Caco-2 (cell line): ENCODE measurements around the gene PLB1. TPM values are rescaled to one million over a fixed set of nuclear protein-coding genes. Genes with fewer than 3 reads are reported as not detected.

Experiments
- BruUV-seq: library from RNA; stranded (reverse); fragments of 400-500 nt; replicated peaks from 2 replicates; lab custom pipeline; 2021; lab: Mats Ljungman, UMichigan
- CTCF ChIA-PET: fragments of 300-600 bp; sonication (Branson Sonifier 250); formaldehyde crosslinking; loops from one replicate; lab custom pipeline; 2022; ENCODE audit warnings: antibody characterized with exemption; lab: Charles Lee
- POLR2A ChIA-PET: fragments of 300-600 bp; sonication (Branson Sonifier 250); formaldehyde crosslinking; loops from one replicate; lab custom pipeline; 2022; ENCODE audit warnings: antibody characterized with exemption; lab: Charles Lee
- DNase-seq, 2 experiments: peaks; one replicate each; pipeline versions ENCODE4 v3.0.0 to v3.0.0-alpha.2; 2020 to 2022
- H3K27me3 ChIP-seq: replicated peaks from 2 replicates; pipeline ENCODE4 v1.6.0; 2011; ENCODE audit warnings: low read length; ENCODE audit not compliant: control insufficient read depth, insufficient read depth
- H3K36me3 ChIP-seq: 2 replicates; pipeline ENCODE4 v1.5.1; 2011; ENCODE audit warnings: low read length; ENCODE audit not compliant: control insufficient read depth, insufficient read depth
- H3K4me1 ChIP-seq: fragments of 250-450 bp; sonication (Bioruptor Pico); 2 replicates; pipeline ENCODE4 v1.5.1; 2020; ENCODE audit warnings: mild to moderate bottlenecking
- H3K4me3 ChIP-seq: 2 replicates; pipeline ENCODE4 v1.5.1; 2011; ENCODE audit warnings: low read depth, mild to moderate bottlenecking, control low read depth, low read length
- H3K9me3 ChIP-seq: fragments of 250-450 bp; sonication (Bioruptor Pico); 2 replicates; pipeline ENCODE4 v1.5.1; 2020; ENCODE audit warnings: mild to moderate bottlenecking, moderate library complexity
- H3K27ac Mint-ChIP-seq: one replicate; pipeline ENCODE4 v1.8.0; 2022; ENCODE audit warnings: mixed read lengths; ENCODE audit not compliant: unreplicated experiment
- H3K27me3 Mint-ChIP-seq: one replicate; pipeline ENCODE4 v1.8.0; 2022; ENCODE audit warnings: mixed read lengths; ENCODE audit not compliant: insufficient read depth, unreplicated experiment
- H3K36me3 Mint-ChIP-seq: one replicate; pipeline ENCODE4 v1.8.0; 2022; ENCODE audit warnings: mild to moderate bottlenecking, mixed read lengths; ENCODE audit not compliant: insufficient read depth, unreplicated experiment
- H3K4me1 Mint-ChIP-seq: one replicate; pipeline ENCODE4 v1.8.0; 2022; ENCODE audit warnings: low read depth, mixed read lengths; ENCODE audit not compliant: unreplicated experiment
- H3K4me3 Mint-ChIP-seq: one replicate; pipeline ENCODE4 v1.8.0; 2022; ENCODE audit warnings: mild to moderate bottlenecking, moderate library complexity, mixed read lengths; ENCODE audit not compliant: unreplicated experiment
- H3K9me3 Mint-ChIP-seq: one replicate; pipeline ENCODE4 v1.8.0; 2022; ENCODE audit warnings: mixed read lengths; ENCODE audit not compliant: unreplicated experiment
- CTCF ChIP-seq, 2 experiments: fragments of 200-600 bp in 1 of 2; IDR thresholded peaks; 1 replicate in 1 of 2; 2 replicates in 1 of 2; pipeline versions ENCODE4 v1.5.1 to v1.8.0; 2011 to 2022; ENCODE audit warnings: antibody characterized with exemption in 1 of 2, control low read depth in 1 of 2, inconsistent platforms in 1 of 2, low read depth in 1 of 2, low read length in 1 of 2, mild to moderate bottlenecking in 1 of 2, moderate library complexity in 1 of 2; ENCODE audit not compliant: insufficient read depth in 1 of 2, severe bottlenecking in 1 of 2, unreplicated experiment in 1 of 2
- intact Hi-C: fragments of 100-400 bp; cut with micrococcal nuclease; formaldehyde crosslinking; loops from one replicate; pipeline ENCODE4 v1.10.0; 2022; ENCODE audit not compliant: unreplicated experiment
- total RNA-seq: library from RNA; stranded (reverse); gene quantifications from 2 replicates; pipeline ENCODE4 v1.2.3, GENCODE V29; 2022

PLB1 gene
- total RNA-seq, 1 experiment from 2014 or later: 2.8 TPM

GRCh38 chr2:28525481-28525880 is 29.6 kb downstream of the PLB1 start:
- Histone ChIP-seq H3K4me1 (peaks cover 16% of the 10 kb centered on the region), H3K36me3 (no peaks in the 10 kb centered on the region), H3K27me3 (no peaks in the 10 kb centered on the region), H3K9me3 (no peaks in the 10 kb centered on the region), H3K4me3 (no peak overlapping the region)
- no peaks in the 10 kb centered on the region for H3K9me3 Mint-ChIP-seq
- ChIA-PET POLR2A (no interaction called here), CTCF (no interaction called here)
- intact Hi-C loops: no loop called here
- H3K4me3 Mint-ChIP-seq: no peak overlapping the region
- no peak for TF ChIP-seq CTCF (IDR thresholded peaks at IDR 0.05; ENCODE audit: insufficient read depth in 1 of 2, low read depth in 1 of 2, low read length in 1 of 2, severe bottlenecking in 1 of 2, unreplicated experiment in 1 of 2)
- no TSS peak for BruUV-seq
- peaks cover 27% of the 10 kb centered on the region for H3K4me1 Mint-ChIP-seq
- no peaks in the 10 kb centered on the region for H3K36me3 Mint-ChIP-seq
- no peak overlapping the region for H3K27ac Mint-ChIP-seq
- H3K27me3 Mint-ChIP-seq: no peaks in the 10 kb centered on the region
- DNase-seq: no peak

GRCh38 chr2:28526527-28527132 is 30.8 kb downstream of the PLB1 start:
- ChIA-PET POLR2A (no interaction called here), CTCF (no interaction called here)
- no peaks in the 10 kb centered on the region for H3K9me3 Mint-ChIP-seq
- Histone ChIP-seq H3K4me3 (no peak overlapping the region), H3K4me1 (peaks cover 16% of the 10 kb centered on the region), H3K27me3 (no peaks in the 10 kb centered on the region), H3K36me3 (no peaks in the 10 kb centered on the region), H3K9me3 (no peaks in the 10 kb centered on the region)
- no peak for DNase-seq
- no peaks in the 10 kb centered on the region for H3K36me3 Mint-ChIP-seq
- H3K27ac Mint-ChIP-seq: no peak overlapping the region
- H3K27me3 Mint-ChIP-seq: no peaks in the 10 kb centered on the region
- BruUV-seq: no TSS peak
- H3K4me1 Mint-ChIP-seq: peaks cover 22% of the 10 kb centered on the region
- no peak for TF ChIP-seq CTCF (IDR thresholded peaks at IDR 0.05; ENCODE audit: insufficient read depth in 1 of 2, low read depth in 1 of 2, low read length in 1 of 2, severe bottlenecking in 1 of 2, unreplicated experiment in 1 of 2)
- no peak overlapping the region for H3K4me3 Mint-ChIP-seq
- intact Hi-C loops: no loop called here

GRCh38 chr2:28527196-28527595 is 31.3 kb downstream of the PLB1 start:
- H3K36me3 Mint-ChIP-seq: no peaks in the 10 kb centered on the region
- H3K9me3 Mint-ChIP-seq: no peaks in the 10 kb centered on the region
- H3K4me1 Mint-ChIP-seq: peaks cover 16% of the 10 kb centered on the region
- peak in 1 of 2 experiments; percentile 44 for TF ChIP-seq CTCF (IDR thresholded peaks at IDR 0.05; ENCODE audit: insufficient read depth in 1 of 2, low read depth in 1 of 2, low read length in 1 of 2, severe bottlenecking in 1 of 2, unreplicated experiment in 1 of 2)
- no peaks in the 10 kb centered on the region for H3K36me3 ChIP-seq
- H3K4me3 ChIP-seq: no peak overlapping the region
- BruUV-seq: no TSS peak
- H3K4me1 ChIP-seq: peaks cover 16% of the 10 kb centered on the region
- CTCF ChIA-PET: no interaction called here
- no peaks in the 10 kb centered on the region for H3K9me3 ChIP-seq
- no peaks in the 10 kb centered on the region for H3K27me3 ChIP-seq
- DNase-seq: no peak
- no peak overlapping the region for H3K27ac Mint-ChIP-seq
- POLR2A ChIA-PET: no interaction called here
- H3K27me3 Mint-ChIP-seq: no peaks in the 10 kb centered on the region
- intact Hi-C loops: no loop called here
- no peak overlapping the region for H3K4me3 Mint-ChIP-seq
